ENCODE measurements around the gene NFYC.

The NFYC gene

DNA sequence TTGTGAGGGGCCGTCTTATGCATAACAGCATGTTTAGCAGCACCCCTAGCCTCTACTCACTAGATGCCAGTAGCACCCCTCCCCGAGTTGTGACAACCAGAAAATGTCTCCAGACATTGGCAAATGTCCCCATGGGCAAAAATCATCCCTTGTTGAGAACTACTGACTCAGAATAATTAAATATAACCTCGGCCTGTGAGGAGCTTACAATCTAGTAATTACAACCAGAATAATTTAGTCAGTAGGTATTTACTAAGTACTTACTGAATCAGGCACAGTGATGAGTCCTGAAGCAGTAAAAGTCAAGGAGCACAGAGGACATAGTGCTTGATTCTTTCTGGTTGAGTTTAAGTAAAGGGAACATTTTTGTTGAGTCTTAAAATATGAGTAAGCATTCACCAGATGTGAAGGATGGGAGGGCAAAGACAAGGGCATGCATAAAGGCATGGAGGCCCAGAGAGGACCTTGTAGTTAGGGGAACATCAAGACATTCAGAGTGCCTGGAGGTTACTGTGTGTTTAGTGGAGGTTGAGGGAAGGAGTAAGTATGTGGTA, 48.0 kb downstream of the NFYC start:
- no peak for DNase-seq (ENCODE audit: low spot score)

DNA sequence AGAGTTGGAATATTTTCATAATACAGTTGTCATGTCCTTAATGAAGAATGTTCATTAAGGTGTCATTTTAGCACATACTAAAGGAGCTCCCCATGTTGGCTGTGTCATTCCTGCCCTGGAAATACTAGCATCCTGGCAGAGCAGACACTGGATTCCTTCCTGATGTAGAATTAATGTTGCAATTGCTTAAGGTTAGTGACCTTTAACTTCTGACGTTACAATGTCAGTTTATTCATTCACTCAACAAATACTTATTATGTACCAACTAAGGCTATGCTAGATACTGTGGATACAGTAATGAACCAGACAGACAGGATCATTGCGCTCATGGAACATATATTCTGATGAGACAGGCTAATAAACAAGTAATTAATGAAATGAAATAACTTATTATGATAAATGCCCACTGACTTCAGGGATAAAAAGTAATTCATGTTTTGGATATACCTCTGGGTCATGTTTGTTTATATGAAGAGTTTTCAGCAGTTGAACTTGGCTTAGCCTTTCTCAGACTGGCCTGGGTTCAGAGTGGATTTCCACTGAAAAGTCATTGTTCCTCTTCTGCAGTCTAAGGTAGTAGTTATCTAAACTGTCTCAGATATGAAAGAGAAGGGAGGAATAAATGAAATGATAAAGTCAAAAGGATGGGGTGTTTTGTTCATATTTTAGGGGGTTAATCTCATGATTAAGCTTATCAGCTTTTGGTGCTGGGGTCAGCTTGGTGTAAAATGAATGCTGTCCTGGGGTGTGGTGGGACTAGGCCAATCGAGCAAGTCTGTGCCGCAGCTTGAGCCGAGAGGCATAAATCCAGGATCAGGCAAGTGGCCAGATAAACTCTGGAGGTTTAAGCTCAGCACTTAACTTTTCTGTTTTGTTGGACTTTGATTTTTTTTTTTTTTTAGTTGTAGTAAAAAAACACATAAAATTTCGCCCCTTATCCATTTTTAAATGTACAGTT, 48.8 kb downstream of the NFYC start:
- DNase-seq (ENCODE audit: low spot score): no peak

GRCh38 chr1:40740997-40741736, 49.7 kb downstream of the NFYC start:
- DNase-seq (ENCODE audit: low spot score): no peak

DNA sequence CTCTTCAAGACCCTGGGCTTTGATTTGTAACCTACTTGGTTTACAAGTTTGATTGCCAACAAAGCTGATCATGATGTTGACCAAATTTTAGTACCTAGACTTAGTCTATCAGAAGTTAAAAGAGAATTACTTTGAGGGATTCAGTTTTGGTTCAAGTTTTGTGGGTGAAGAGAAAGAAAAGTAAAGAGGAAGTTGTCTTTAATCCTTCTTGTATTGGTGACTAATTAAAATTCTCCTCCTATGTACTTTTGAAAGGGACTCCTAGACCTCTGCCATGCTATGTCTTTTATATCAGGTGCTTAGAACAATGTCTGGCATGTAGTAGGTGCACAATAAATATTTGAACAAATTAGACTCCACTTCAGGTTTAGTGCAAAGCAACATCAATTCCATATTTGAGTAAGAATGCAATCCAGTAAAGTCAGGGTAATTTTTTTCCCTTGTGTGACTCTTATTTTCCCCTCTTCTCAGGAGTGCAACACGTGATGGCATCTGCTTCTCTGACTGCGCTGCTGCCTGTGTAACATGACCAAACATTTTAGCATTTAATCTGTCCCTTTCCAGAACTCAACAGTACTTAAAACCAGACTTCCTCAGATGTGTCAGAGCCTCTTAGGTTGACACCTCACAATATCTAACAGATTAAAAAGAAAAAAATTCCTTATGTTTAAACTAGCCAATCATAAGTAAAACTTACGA, 51.0 kb downstream of the NFYC start:
- no peak for DNase-seq (ENCODE audit: low spot score)

- DNase-seq (ENCODE audit: low spot score): no peak
Measured at GRCh38 chr1:40743452-40743851, 51.9 kb downstream of the NFYC start.

DNA sequence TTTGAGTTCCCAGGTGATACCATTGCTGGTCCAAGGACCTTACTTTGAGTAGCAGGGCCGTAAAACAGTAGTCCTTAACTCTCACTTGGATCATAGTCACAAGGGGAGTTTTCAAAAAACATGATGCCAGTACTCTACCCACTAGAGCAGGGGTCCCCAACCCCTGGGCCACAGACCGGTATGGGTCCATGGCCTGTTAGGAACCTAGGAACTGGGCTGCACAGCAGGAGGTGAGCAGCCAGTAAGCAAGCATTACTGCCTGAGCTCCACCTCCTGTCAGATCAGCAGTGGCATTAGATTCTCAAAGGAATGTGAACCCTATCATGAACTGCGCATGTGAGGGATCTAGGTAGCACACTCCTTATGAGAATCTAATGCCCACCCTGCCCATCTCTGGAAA, 52.4 kb downstream of the NFYC start:
- no peak for DNase-seq (ENCODE audit: low spot score)

DNA sequence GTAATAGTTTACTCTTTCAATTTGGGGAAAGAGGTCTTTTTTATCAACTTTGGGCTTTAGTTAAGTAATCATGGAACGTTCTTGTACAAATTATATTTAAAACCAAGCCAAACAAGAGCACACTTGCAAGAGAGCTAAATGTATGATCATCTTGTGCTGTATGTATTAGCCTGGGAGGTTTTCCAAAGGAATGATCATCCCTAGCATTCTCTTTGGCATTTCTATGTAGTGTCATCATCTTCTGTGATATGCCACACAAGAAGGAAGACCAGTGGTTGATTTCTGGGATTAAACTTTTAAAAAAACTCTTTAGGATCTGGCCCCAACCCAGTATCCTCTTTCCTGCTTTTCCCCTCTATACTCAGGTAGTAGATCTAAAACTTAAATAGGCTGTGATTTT, 53.7 kb downstream of the NFYC start:
- no peak for DNase-seq (ENCODE audit: low spot score)

DNA sequence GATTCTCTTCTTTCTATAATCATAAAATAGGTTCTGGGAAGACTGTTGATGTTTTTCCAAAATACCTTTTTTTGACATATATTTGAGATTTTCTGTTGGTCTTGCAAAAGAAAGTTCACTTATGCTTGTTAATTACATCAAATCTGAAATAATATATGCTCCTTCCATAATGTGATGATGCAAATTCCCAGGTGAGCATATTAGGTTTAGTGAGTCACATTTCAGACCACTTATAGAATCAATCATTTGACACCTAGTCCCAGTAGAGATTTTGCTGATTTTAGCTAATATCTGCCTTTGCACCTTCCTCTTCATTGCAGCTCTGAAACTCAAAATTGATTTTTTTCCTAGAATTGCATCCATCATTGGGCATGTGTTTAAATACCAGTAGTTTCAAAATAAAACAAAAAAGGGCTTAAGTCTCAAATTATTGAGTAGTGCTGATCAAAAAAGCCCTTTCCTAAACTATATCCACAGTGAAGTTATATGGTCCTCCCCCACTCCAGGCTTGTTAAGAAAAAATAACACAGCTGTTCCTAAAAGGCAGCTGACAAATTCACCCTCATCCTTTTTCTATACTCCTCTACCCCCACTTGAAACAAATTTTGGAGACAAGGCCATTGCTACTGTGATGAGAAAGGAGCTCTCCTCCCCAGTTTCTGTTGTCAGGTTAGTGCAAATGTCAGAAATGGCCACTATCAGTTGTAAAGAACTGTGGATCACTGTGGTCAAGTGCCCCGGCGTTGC, 55.0 kb downstream of the NFYC start:
- DNase-seq (ENCODE audit: low spot score): no peak

- no peak for DNase-seq (ENCODE audit: low spot score)
Measured at GRCh38 chr1:40748841-40749718, 57.6 kb downstream of the NFYC start.

GRCh38 chr1:40749817-40750216, 58.3 kb downstream of the NFYC start:
- no peak for DNase-seq (ENCODE audit: low spot score)

- DNase-seq (ENCODE audit: low spot score): no peak
Measured at GRCh38 chr1:40750451-40750908, 59.0 kb downstream of the NFYC start.

DNA sequence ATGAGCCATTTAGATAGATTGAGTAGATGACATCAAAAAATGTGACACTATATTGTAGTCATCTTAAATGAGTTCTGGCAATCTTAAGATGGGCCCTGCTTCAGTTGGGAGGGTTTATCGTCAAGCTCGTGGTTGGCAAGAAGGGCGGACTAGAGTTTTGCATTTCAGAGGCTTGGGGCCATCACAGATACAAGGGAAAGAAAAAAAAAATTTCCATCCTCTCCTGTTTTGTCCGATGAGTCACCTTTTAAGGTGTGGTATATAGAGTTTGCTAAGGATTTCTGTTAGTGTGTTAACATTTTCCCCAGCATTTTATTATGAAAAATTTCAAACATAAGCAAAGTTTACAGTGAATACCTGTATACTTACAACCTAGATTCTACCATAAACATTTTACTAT, 60.3 kb downstream of the NFYC start:
- DNase-seq (ENCODE audit: low spot score): no peak

GRCh38 chr1:40753142-40753882, 61.8 kb downstream of the NFYC start:
- DNase-seq (ENCODE audit: low spot score): no peak

DNA sequence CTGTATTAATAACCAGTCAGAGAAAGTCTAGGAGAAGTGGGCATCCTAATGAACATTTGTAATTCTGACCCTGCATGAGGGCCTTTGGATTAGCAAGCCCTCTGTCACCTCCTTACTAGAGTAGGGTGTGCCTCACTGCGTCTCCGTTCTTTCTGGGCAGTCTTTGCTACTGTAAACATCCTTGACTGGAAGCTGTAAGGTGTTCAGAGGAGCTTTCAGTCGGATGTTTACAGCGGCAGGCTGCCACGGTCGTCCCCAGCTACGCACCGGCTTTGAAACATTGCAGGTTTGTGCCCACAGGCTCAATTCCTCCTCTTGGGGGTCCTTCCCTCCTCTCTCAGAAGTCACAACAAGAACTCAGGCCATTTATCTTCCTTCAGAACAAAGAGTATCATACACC, 62.7 kb downstream of the NFYC start:
- DNase-seq (ENCODE audit: low spot score): no peak

- DNase-seq (ENCODE audit: low spot score): no peak
Measured at GRCh38 chr1:40755067-40755466, 63.6 kb downstream of the NFYC start.

DNA sequence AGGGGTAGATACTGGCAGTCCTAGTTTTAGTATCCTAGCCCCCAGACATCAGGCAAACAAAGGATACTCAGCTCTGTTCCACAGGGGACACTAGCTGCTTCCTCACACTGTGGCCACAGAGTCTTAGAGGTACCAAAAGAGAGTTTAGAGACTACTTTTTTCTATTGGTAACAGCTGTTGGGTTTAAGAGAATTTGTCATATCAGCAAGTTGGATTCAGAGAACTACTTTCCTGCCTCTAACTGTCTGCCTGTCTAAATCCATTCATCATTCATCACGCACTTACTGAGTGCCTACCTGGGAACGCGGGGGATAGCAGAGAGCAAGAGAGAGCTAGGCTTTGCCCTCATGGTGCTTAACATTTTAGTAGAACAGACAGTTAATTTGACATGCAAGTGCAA, 65.0 kb downstream of the NFYC start:
- DNase-seq (ENCODE audit: low spot score): no peak

- no peak for DNase-seq (ENCODE audit: low spot score)
Measured at GRCh38 chr1:40757084-40757483, 65.6 kb downstream of the NFYC start.

GRCh38 chr1:40758004-40758403, 66.5 kb downstream of the NFYC start:
- no peak for DNase-seq (ENCODE audit: low spot score)

DNA sequence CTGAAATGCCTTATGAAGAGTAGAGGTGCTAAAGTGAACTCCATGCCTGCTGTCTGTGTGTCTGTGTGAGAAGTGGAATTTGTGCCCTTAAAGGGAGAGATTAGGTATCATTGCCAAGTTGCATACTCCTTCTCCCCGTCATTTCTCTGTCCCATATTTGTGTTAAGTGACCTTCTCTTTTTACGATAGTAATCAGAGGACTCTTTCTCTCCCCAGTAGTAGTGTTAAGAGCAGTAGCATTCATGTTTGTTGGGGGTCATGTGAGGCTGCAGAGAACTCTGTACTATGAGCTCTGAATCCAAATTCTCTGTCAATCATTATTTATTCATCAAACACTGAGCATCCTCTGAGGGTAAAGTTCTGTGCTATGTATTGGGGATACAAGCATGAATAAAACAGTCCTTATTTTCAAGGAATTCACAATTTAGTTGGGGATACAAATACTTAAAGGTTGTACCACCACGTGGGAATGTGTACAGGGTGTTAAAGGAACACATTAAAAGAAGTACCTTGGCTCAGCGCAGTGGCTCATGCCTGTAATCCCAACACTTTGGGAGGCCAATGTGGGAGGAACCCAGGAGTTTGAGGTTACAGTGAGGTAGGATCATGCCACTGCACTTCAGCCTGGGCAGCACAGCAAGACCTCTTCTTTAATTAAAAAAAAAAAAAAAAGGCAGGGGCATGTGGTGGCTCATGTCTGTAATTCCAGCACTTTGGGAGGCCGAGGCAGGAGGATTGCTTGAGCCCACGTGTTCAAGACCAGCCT, 67.3 kb downstream of the NFYC start:
- DNase-seq (ENCODE audit: low spot score): no peak
